A673 (cell line): ENCODE results near the gene MGAT5. TPM values are rescaled to one million over a fixed set of nuclear protein-coding genes. Genes with fewer than 3 reads are reported as not detected.

Source experiments
- BruUV-seq: library from RNA; stranded (reverse); fragments of 400-500 nt; replicated peaks from 2 replicates; lab custom pipeline; 2021; lab: Mats Ljungman, UMichigan
- CTCF ChIA-PET: fragments of 300-600 bp; sonication (Branson Sonifier 250); formaldehyde crosslinking; loops from one replicate; lab custom pipeline; 2022; ENCODE audit warnings: antibody characterized with exemption; lab: Charles Lee
- POLR2A ChIA-PET: fragments of 300-600 bp; sonication (Branson Sonifier 250); formaldehyde crosslinking; loops from one replicate; lab custom pipeline; 2022; ENCODE audit warnings: antibody characterized with exemption; ENCODE audit not compliant: low non-redundant PET; lab: Charles Lee
- DNase-seq: peaks from one replicate; pipeline ENCODE4 v3.0.0-alpha.2; 2015; ENCODE audit warnings: low spot score
- H3K27ac ChIP-seq: fragments of 200-600 bp; sonication (generic); 2 replicates; pipeline ENCODE4 v1.5.1; 2016; ENCODE audit warnings: mixed run types, low read depth, mild to moderate bottlenecking, mixed read lengths, antibody characterized with exemption, low read length; ENCODE audit not compliant: poor library complexity, severe bottlenecking
- H3K27me3 ChIP-seq: fragments of 200-600 bp; sonication (generic); replicated peaks from 2 replicates; pipeline ENCODE4 v1.6.1; 2017; ENCODE audit warnings: mixed run types, low read depth, mild to moderate bottlenecking, mixed read lengths, antibody characterized with exemption, low read length; ENCODE audit not compliant: insufficient read depth, poor library complexity
- H3K36me3 ChIP-seq: fragments of 200-600 bp; sonication (generic); 2 replicates; pipeline ENCODE4 v1.6.1; 2016; ENCODE audit warnings: mixed run types, mild to moderate bottlenecking, mixed read lengths, antibody characterized with exemption, low read length; ENCODE audit not compliant: insufficient read depth, poor library complexity, severe bottlenecking
- H3K4me1 ChIP-seq: fragments of 200-600 bp; sonication (generic); 2 replicates; pipeline ENCODE4 v1.6.1; 2017; ENCODE audit warnings: mixed run types, mild to moderate bottlenecking, mixed read lengths, antibody characterized with exemption, low read length; ENCODE audit not compliant: insufficient read depth, poor library complexity, severe bottlenecking
- H3K4me3 ChIP-seq: fragments of 200-600 bp; sonication (generic); 2 replicates; pipeline ENCODE4 v1.5.1; 2016; ENCODE audit warnings: low read depth, mixed run types, mild to moderate bottlenecking, mixed read lengths, low read length; ENCODE audit not compliant: poor library complexity, severe bottlenecking
- H3K9me3 ChIP-seq: fragments of 200-600 bp; sonication (generic); 2 replicates; pipeline ENCODE4 v1.6.1; 2016; ENCODE audit warnings: mixed run types, low read depth, mild to moderate bottlenecking, mixed read lengths, antibody characterized with exemption, low read length; ENCODE audit not compliant: poor library complexity, severe bottlenecking
- CTCF ChIP-seq: fragments of 300-800, 200-600 bp; sonication (generic); conservative IDR thresholded peaks from 2 replicates; pipeline ENCODE4 v1.5.1; 2017; ENCODE audit warnings: low read depth, mild to moderate bottlenecking, antibody characterized with exemption, low read length, moderate library complexity, mixed read lengths
- EZH2 ChIP-seq: fragments of 200-600 bp; sonication (generic); IDR thresholded peaks from 2 replicates; pipeline ENCODE4 v1.6.1; 2017; ENCODE audit warnings: borderline replicate concordance, low read depth, mild to moderate bottlenecking, mixed read lengths, antibody characterized with exemption, low read length; ENCODE audit not compliant: poor library complexity, severe bottlenecking
- intact Hi-C: fragments of 100-400 bp; cut with micrococcal nuclease; formaldehyde crosslinking; loops from one replicate; pipeline ENCODE4 v1.10.0; 2022; ENCODE audit not compliant: unreplicated experiment
- total RNA-seq: library from RNA; stranded (reverse); gene quantifications from 2 replicates; pipeline ENCODE4 v1.2.3, GENCODE V29; 2021

The MGAT5 gene
- total RNA-seq, 1 experiment from 2014 or later, result 11.0 TPM

- BruUV-seq, result no TSS peak
- no peaks in the 10 kb centered on the region for H3K27me3 ChIP-seq
- no peak for DNase-seq
- no peak for TF ChIP-seq CTCF
- no peak for TF ChIP-seq EZH2
- intact Hi-C loops, result no loop called here
- no peaks in the 10 kb centered on the region for H3K4me1 ChIP-seq
- H3K36me3 ChIP-seq, result no peaks in the 10 kb centered on the region
- ChIA-PET CTCF (no interaction called here), POLR2A (no interaction called here)
- no peak overlapping the region for H3K4me3 ChIP-seq
- no peak overlapping the region for H3K27ac ChIP-seq
- H3K9me3 ChIP-seq, result no peaks in the 10 kb centered on the region
Measured at GRCh38 chr2:134368009-134368817, 114.3 kb downstream of the MGAT5 start.

- intact Hi-C loops, result no loop called here
- CTCF ChIA-PET, result no interaction called here
Measured at GRCh38 chr2:134369220-134369902, 115.5 kb downstream of the MGAT5 start.

More at GRCh38 chr2:134369220-134369902, 115.5 kb downstream of the MGAT5 start:
- H3K9me3 ChIP-seq, result no peaks in the 10 kb centered on the region
- no peak overlapping the region for H3K4me3 ChIP-seq
- TF ChIP-seq CTCF (no peak), EZH2 (no peak)
- no peak overlapping the region for H3K27ac ChIP-seq
- DNase-seq, result no peak
- POLR2A ChIA-PET, result no interaction called here
- no peaks in the 10 kb centered on the region for H3K36me3 ChIP-seq
- H3K27me3 ChIP-seq, result no peaks in the 10 kb centered on the region
- no TSS peak for BruUV-seq
- no peaks in the 10 kb centered on the region for H3K4me1 ChIP-seq
